PC-3 (cell line): ENCODE data around the gene KICS2.

Source experiments
- EZH2 ChIP-seq: fragments of 300-600 bp; sonication (generic); IDR thresholded peaks from one replicate; pipeline ENCODE4 v1.6.1; 2017; ENCODE audit warnings: antibody characterized with exemption, mild to moderate bottlenecking, low read length; ENCODE audit not compliant: unreplicated experiment
- EZH2phosphoT487 ChIP-seq: fragments of 300-600 bp; sonication (generic); IDR thresholded peaks from 2 replicates; pipeline ENCODE4 v1.6.1; 2018; ENCODE audit warnings: mild to moderate bottlenecking, antibody characterized with exemption, low read length, borderline replicate concordance
- TF ChIP-seq, protein P1 (sequence below): fragments of 300-600 bp; sonication (generic); conservative IDR thresholded peaks from 2 replicates; pipeline ENCODE4 v1.5.1; 2017; ENCODE audit warnings: antibody characterized with exemption, low read depth, mild to moderate bottlenecking, low read length

DNA sequence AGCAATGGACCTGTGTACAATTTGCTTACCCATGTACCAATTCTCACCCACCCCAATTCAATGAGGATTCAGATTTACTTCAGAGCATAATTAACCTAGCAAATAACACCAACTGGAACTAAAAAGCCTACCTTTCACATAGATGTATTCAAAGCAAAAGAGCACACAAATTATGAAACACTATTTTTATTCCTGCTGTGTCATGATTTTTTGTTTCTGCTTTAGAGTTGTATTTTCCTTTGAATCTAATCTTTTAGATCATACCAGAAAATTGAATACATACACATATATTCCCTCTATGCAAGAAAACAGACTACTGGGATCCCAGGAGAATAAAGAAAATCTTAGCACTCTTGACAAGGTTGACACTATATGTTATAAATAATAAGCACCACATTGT lies 5.9 kb downstream of the KICS2 start:
- TF ChIP-seq, protein P1, sequence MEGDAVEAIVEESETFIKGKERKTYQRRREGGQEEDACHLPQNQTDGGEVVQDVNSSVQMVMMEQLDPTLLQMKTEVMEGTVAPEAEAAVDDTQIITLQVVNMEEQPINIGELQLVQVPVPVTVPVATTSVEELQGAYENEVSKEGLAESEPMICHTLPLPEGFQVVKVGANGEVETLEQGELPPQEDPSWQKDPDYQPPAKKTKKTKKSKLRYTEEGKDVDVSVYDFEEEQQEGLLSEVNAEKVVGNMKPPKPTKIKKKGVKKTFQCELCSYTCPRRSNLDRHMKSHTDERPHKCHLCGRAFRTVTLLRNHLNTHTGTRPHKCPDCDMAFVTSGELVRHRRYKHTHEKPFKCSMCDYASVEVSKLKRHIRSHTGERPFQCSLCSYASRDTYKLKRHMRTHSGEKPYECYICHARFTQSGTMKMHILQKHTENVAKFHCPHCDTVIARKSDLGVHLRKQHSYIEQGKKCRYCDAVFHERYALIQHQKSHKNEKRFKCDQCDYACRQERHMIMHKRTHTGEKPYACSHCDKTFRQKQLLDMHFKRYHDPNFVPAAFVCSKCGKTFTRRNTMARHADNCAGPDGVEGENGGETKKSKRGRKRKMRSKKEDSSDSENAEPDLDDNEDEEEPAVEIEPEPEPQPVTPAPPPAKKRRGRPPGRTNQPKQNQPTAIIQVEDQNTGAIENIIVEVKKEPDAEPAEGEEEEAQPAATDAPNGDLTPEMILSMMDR, result no peak
- TF ChIP-seq EZH2 (no peak), EZH2phosphoT487 (no peak)
